Measurements from ENCODE around the gene KLHL3. TPM values are rescaled to one million over a fixed set of nuclear protein-coding genes. Genes with fewer than 3 reads are reported as not detected.

Gene KLHL3
- total and polyA plus RNA-seq, 4 donors, result 8.9 to 12.6 (median 11.5) TPM

DNA sequence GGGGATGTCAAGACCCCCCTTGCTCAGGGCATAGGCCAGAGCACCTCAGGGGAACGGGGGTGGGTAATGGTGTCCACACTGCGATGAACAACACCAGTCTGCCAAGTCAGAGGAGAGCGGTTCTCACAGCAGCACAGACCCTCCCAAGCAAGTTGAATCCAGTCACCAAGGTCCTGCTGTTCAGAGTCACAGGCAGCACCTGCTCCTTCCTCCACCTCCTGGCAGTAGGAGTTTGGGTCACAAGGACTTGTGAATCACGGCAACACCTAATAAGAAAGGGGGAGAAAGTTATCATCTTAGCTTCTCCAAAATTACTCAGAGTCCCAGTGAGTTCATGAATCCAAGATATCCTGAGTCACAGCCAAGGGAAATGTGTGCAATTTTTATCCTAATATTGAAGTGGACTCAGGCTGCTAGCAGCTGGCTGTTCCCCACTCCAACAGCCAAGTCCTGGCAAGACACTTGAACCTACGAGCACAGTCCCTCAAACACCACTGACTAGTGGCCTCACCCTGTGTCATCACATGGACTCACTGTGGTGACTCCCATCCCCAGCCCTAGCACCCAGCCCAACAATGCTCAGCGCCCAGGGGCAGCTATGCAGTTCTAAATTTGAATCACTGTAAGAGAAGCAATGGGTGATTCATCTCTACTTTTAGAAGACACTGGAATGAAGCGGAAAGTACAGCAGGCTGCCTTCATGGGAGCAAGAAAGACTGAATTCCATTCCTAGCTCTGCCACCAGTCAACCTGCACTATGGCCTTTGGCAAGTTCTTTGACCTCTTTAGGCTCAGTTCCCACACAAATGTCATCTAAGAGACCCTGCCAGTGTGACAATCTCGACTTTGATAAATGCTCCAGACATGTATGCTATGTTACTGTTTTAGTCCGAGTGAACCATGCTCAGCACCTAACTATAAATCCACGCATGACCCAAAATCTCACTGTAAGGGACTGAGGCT is 113.7 kb downstream of the KLHL3 start:
- H3K27ac ChIP-seq (ENCODE audit: low read depth, low read length), result no peak overlapping the region
- DNase-seq (ENCODE audit: low read depth in 4 of 6, low spot score in 6 of 6), result no peak

GRCh38 chr5:137621306-137621705 is 114.6 kb downstream of the KLHL3 start:
- Histone ChIP-seq H3K27me3 (ENCODE audit: control insufficient read depth, insufficient read depth, low read length) (no peaks in the 10 kb centered on the region), H3K27ac (ENCODE audit: low read depth, low read length) (no peak overlapping the region), H3K4me1 (ENCODE audit: control insufficient read depth, insufficient read depth, low read length) (peaks cover 10% of the 10 kb centered on the region), H3K36me3 (ENCODE audit: control insufficient read depth, insufficient read depth, low read length) (peaks cover 13% of the 10 kb centered on the region), H3K4me3 (ENCODE audit: low read depth, low read length) (no peak overlapping the region), H3K9me3 (ENCODE audit: control insufficient read depth, insufficient read depth, low read length) (no peaks in the 10 kb centered on the region)
- DNase-seq (ENCODE audit: low read depth in 4 of 6, low spot score in 6 of 6), result no peak
- WGBS (ENCODE audit: insufficient coverage), result 95% methylated on average over 3 of the region's 3 CpGs

More for the DNA sequence above, 113.7 kb downstream of the KLHL3 start:
- H3K4me3 ChIP-seq (ENCODE audit: low read depth, low read length), result no peak overlapping the region
- no peaks in the 10 kb centered on the region for H3K27me3 ChIP-seq (ENCODE audit: control insufficient read depth, insufficient read depth, low read length)
- peaks cover 10% of the 10 kb centered on the region for H3K4me1 ChIP-seq (ENCODE audit: control insufficient read depth, insufficient read depth, low read length)
- no peaks in the 10 kb centered on the region for H3K9me3 ChIP-seq (ENCODE audit: control insufficient read depth, insufficient read depth, low read length)
- peaks cover 13% of the 10 kb centered on the region for H3K36me3 ChIP-seq (ENCODE audit: control insufficient read depth, insufficient read depth, low read length)
- 94% methylated on average over 7 of the region's 10 CpGs for WGBS (ENCODE audit: insufficient coverage)

- WGBS (ENCODE audit: insufficient coverage), result 71% methylated on average over 3 of the region's 12 CpGs
These were observed 116.6 kb downstream of the KLHL3 start for GRCh38 chr5:137619191-137619870.

GRCh38 chr5:137618476-137618875 is 117.4 kb downstream of the KLHL3 start:
- peaks cover 7% of the 10 kb centered on the region for H3K36me3 ChIP-seq (ENCODE audit: control insufficient read depth, insufficient read depth, low read length)
- peaks cover 10% of the 10 kb centered on the region for H3K4me1 ChIP-seq (ENCODE audit: control insufficient read depth, insufficient read depth, low read length)
- DNase-seq (ENCODE audit: low read depth in 4 of 6, low spot score in 6 of 6), result no peak
- no peaks in the 10 kb centered on the region for H3K27me3 ChIP-seq (ENCODE audit: control insufficient read depth, insufficient read depth, low read length)
- no peaks in the 10 kb centered on the region for H3K9me3 ChIP-seq (ENCODE audit: control insufficient read depth, insufficient read depth, low read length)
- no peak overlapping the region for H3K27ac ChIP-seq (ENCODE audit: low read depth, low read length)
- WGBS (ENCODE audit: insufficient coverage), result no CpG with 5 or more reads among the region's 7 CpGs
- no peak overlapping the region for H3K4me3 ChIP-seq (ENCODE audit: low read depth, low read length)

More at GRCh38 chr5:137619191-137619870, 116.6 kb downstream of the KLHL3 start:
- peaks cover 7% of the 10 kb centered on the region for H3K36me3 ChIP-seq (ENCODE audit: control insufficient read depth, insufficient read depth, low read length)
- H3K9me3 ChIP-seq (ENCODE audit: control insufficient read depth, insufficient read depth, low read length), result no peaks in the 10 kb centered on the region
- DNase-seq (ENCODE audit: low read depth in 4 of 6, low spot score in 6 of 6), result peak in 2 of 6 donors; percentile 54 to 69
- no peak overlapping the region for H3K27ac ChIP-seq (ENCODE audit: low read depth, low read length)
- H3K4me1 ChIP-seq (ENCODE audit: control insufficient read depth, insufficient read depth, low read length), result peaks cover 10% of the 10 kb centered on the region
- no peaks in the 10 kb centered on the region for H3K27me3 ChIP-seq (ENCODE audit: control insufficient read depth, insufficient read depth, low read length)
- no peak overlapping the region for H3K4me3 ChIP-seq (ENCODE audit: low read depth, low read length)

DNA sequence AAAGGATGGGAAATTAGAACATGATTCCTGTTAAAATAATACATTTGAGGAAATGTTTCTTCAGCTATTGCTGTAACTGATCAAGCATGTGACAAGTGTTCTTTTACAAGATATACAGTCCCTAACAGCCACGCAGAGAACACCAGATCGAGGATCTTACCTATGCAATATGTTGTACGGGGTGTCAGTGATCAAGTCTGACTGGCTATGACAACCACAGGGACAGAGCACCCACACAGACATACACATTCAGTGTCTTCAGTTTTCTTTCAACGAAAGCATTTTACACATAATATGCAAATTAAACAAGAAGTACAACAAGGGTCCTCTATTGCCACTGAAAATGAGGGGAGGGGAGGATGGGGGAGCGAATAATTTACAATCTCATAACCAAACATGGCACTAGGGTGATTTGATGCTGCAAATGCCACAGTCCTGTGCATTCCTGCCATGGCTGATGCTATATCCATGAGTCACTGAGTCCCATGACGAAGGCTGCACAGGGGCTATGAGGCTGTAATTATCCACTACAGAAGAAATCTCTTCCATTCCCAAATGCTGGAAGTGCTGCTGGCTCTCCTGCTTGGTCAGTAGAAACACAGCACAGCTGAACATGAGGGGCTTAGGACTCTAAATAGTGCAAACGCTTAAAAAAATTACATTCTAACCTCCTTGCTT is 118.2 kb downstream of the KLHL3 start:
- 88% methylated on average over 4 of the region's 7 CpGs for WGBS (ENCODE audit: insufficient coverage)
- Histone ChIP-seq H3K36me3 (ENCODE audit: control insufficient read depth, insufficient read depth, low read length) (peaks cover 7% of the 10 kb centered on the region), H3K4me3 (ENCODE audit: low read depth, low read length) (no peak overlapping the region), H3K9me3 (ENCODE audit: control insufficient read depth, insufficient read depth, low read length) (no peaks in the 10 kb centered on the region), H3K4me1 (ENCODE audit: control insufficient read depth, insufficient read depth, low read length) (peaks cover 10% of the 10 kb centered on the region), H3K27ac (ENCODE audit: low read depth, low read length) (no peak overlapping the region), H3K27me3 (ENCODE audit: control insufficient read depth, insufficient read depth, low read length) (no peaks in the 10 kb centered on the region)
- peak in 1 of 6 donors; percentile 49 for DNase-seq (ENCODE audit: low read depth in 4 of 6, low spot score in 6 of 6)

DNA sequence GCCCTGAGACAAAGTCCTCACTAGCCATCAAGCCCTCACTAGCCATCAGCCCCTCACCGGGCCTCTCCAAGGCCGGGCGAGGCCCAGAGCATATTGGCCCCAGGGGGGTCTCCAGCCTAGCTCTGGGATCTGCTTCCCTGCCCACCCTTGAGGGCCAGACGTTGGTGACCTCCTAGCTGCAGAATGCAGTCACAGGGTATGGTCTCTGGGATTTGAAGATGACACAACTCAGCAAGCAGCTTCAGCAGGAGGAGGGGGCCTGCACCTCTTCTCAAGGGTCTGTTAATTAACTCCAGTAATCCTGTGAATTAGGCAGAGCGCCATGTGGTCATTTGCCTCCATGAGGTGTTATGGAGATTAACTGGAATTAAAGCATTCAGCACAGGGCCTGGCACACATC is 119.8 kb downstream of the KLHL3 start:
- no peaks in the 10 kb centered on the region for H3K36me3 ChIP-seq (ENCODE audit: control insufficient read depth, insufficient read depth, low read length)
- H3K4me3 ChIP-seq (ENCODE audit: low read depth, low read length), result no peak overlapping the region
- H3K27ac ChIP-seq (ENCODE audit: low read depth, low read length), result no peak overlapping the region
- DNase-seq (ENCODE audit: low read depth in 4 of 6, low spot score in 6 of 6), result no peak
- no peaks in the 10 kb centered on the region for H3K9me3 ChIP-seq (ENCODE audit: control insufficient read depth, insufficient read depth, low read length)
- H3K4me1 ChIP-seq (ENCODE audit: control insufficient read depth, insufficient read depth, low read length), result peaks cover 18% of the 10 kb centered on the region
- 94% methylated on average over 3 of the region's 5 CpGs for WGBS (ENCODE audit: insufficient coverage)
- no peaks in the 10 kb centered on the region for H3K27me3 ChIP-seq (ENCODE audit: control insufficient read depth, insufficient read depth, low read length)

GRCh38 chr5:137615171-137615775 is 120.6 kb downstream of the KLHL3 start:
- WGBS (ENCODE audit: insufficient coverage), result 73% methylated on average over 2 of the region's 5 CpGs
- H3K36me3 ChIP-seq (ENCODE audit: control insufficient read depth, insufficient read depth, low read length), result no peaks in the 10 kb centered on the region
- no peaks in the 10 kb centered on the region for H3K27me3 ChIP-seq (ENCODE audit: control insufficient read depth, insufficient read depth, low read length)
- H3K27ac ChIP-seq (ENCODE audit: low read depth, low read length), result no peak overlapping the region
- H3K9me3 ChIP-seq (ENCODE audit: control insufficient read depth, insufficient read depth, low read length), result no peaks in the 10 kb centered on the region
- no peak overlapping the region for H3K4me3 ChIP-seq (ENCODE audit: low read depth, low read length)
- H3K4me1 ChIP-seq (ENCODE audit: control insufficient read depth, insufficient read depth, low read length), result peaks cover 18% of the 10 kb centered on the region
- DNase-seq (ENCODE audit: low read depth in 4 of 6, low spot score in 6 of 6), result no peak

GRCh38 chr5:137613554-137614265 is 122.2 kb downstream of the KLHL3 start:
- Histone ChIP-seq H3K4me1 (ENCODE audit: control insufficient read depth, insufficient read depth, low read length) (peaks cover 14% of the 10 kb centered on the region), H3K9me3 (ENCODE audit: control insufficient read depth, insufficient read depth, low read length) (no peaks in the 10 kb centered on the region), H3K27me3 (ENCODE audit: control insufficient read depth, insufficient read depth, low read length) (no peaks in the 10 kb centered on the region), H3K27ac (ENCODE audit: low read depth, low read length) (no peak overlapping the region), H3K36me3 (ENCODE audit: control insufficient read depth, insufficient read depth, low read length) (no peaks in the 10 kb centered on the region), H3K4me3 (ENCODE audit: low read depth, low read length) (no peak overlapping the region)
- 92% methylated on average over 5 of the region's 7 CpGs for WGBS (ENCODE audit: insufficient coverage)
- no peak for DNase-seq (ENCODE audit: low read depth in 4 of 6, low spot score in 6 of 6)

DNA sequence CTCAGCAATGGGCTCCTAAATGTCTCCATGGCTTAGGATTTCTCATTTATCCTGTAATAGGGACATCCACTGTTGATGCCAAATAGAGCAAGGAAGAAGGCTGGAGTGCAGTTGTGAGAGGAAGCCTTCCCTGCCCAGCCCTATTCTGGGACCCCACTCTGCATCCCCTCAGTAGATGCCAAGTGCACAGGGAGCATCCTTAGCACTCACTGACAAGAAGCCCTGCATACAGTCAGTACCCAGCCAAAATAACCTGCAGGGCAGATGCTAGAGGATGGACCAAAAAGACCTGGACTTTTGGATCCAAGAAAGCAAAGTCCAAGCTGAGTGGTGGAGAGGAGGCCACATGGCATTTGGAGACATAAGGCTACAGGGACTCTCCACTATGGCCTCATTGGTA is 123.3 kb downstream of the KLHL3 start:
- H3K4me1 ChIP-seq (ENCODE audit: control insufficient read depth, insufficient read depth, low read length), result peaks cover 12% of the 10 kb centered on the region
- H3K27ac ChIP-seq (ENCODE audit: low read depth, low read length), result no peak overlapping the region
- no peak for DNase-seq (ENCODE audit: low read depth in 4 of 6, low spot score in 6 of 6)
- H3K36me3 ChIP-seq (ENCODE audit: control insufficient read depth, insufficient read depth, low read length), result no peaks in the 10 kb centered on the region
- H3K4me3 ChIP-seq (ENCODE audit: low read depth, low read length), result no peak overlapping the region
- no peaks in the 10 kb centered on the region for H3K9me3 ChIP-seq (ENCODE audit: control insufficient read depth, insufficient read depth, low read length)
- no peaks in the 10 kb centered on the region for H3K27me3 ChIP-seq (ENCODE audit: control insufficient read depth, insufficient read depth, low read length)

Measured in spinal cord (tissue), 10 donors.